Gastrocnemius medialis (tissue), 4 donors: ENCODE measurements around the gene UPF1. TPM values are rescaled to one million over a fixed set of nuclear protein-coding genes. Genes with fewer than 3 reads are reported as not detected.

Source experiments
- ATAC-seq, 2 donors: fragments of 150-250 bp; one replicate each; pipeline ENCODE4 v1.9.1; 2016
- DNase-seq, 2 donors: peaks; one replicate each; pipeline ENCODE4 v3.0.0-alpha.2; 2019
- H3K27ac ChIP-seq, 4 donors: fragments of 200-600 bp; sonication (generic); 1 replicate in 1 of 4; 2 replicates in 3 of 4; pipeline ENCODE4 v1.5.1; 2016 to 2018; ENCODE audit warnings: mild to moderate bottlenecking in 2 of 4, moderate library complexity in 1 of 4
- H3K27me3 ChIP-seq, 3 donors: fragments of 200-600 bp; sonication (generic) in 2 of 3; 1 replicate in 1 of 3; 2 replicates in 2 of 3; pipeline versions ENCODE4 v1.5.1 to v1.6.0; 2016 to 2019; ENCODE audit warnings: mild to moderate bottlenecking in 1 of 3, moderate library complexity in 1 of 3
- H3K36me3 ChIP-seq, 2 donors: fragments of 200-600 bp; sonication (generic) in 1 of 2; one replicate each; pipeline ENCODE4 v1.5.1; 2017 to 2018
- H3K4me1 ChIP-seq, 2 donors: fragments of 200-600 bp; sonication (generic) in 1 of 2; one replicate each; pipeline ENCODE4 v1.5.1; 2016 to 2017; ENCODE audit warnings: mild to moderate bottlenecking in 2 of 2
- H3K4me3 ChIP-seq, 4 donors: fragments of 200-600 bp; sonication (generic) in 3 of 4; 1 replicate in 1 of 4; 2 replicates in 3 of 4; pipeline ENCODE4 v1.5.1; 2016 to 2019; ENCODE audit warnings: mild to moderate bottlenecking in 2 of 4
- H3K9me3 ChIP-seq, 3 donors: fragments of 200-600 bp; sonication (generic) in 2 of 3; 1 replicate in 1 of 3; 2 replicates in 2 of 3; pipeline ENCODE4 v1.5.1; 2016 to 2019
- POLR2A ChIP-seq, 2 donors: fragments of 450-650 bp; IDR thresholded peaks; one replicate each; pipeline ENCODE4 v1.6.1; 2017; ENCODE audit warnings: antibody characterized with exemption in 2 of 2, mild to moderate bottlenecking in 2 of 2, moderate library complexity in 2 of 2
- in situ Hi-C, 4 donors: fragments of 200-750 bp; cut with MboI; loops; one replicate each; pipeline versions ENCODE4 v1.15.0 to v1.8.0; 2017; ENCODE audit warnings: low sequenced_read_pairs in 4 of 4
- intact Hi-C: fragments of 100-400 bp; cut with DNase I; formaldehyde crosslinking; loops from one replicate; pipeline ENCODE4 v1.15.1; 2023; ENCODE audit warnings: low total_unique reads
- total RNA-seq, 4 donors: library from RNA; depleted of rRNA; stranded (reverse); fragments of >200 nt; gene quantifications; one replicate each; pipeline versions ENCODE4 v1.1.0 to v1.2.3, GENCODE V29; 2016
- TF ChIP-seq, protein P1 (sequence below), 5 experiments: fragments of 450-650 bp in 3 of 5; fragments of 200-600 bp in 2 of 5; sonication (generic) in 2 of 5; IDR thresholded peaks in 4 of 5; conservative IDR thresholded peaks in 1 of 5; 1 replicate in 4 of 5; 2 replicates in 1 of 5; pipeline ENCODE4 v1.5.1; 2016 to 2019; ENCODE audit warnings: antibody characterized with exemption in 5 of 5, mild to moderate bottlenecking in 3 of 5, moderate library complexity in 3 of 5

The UPF1 gene
- total RNA-seq, 4 donors from 2014 or later: 26.0 to 64.9 (median 46.4) TPM

DNA sequence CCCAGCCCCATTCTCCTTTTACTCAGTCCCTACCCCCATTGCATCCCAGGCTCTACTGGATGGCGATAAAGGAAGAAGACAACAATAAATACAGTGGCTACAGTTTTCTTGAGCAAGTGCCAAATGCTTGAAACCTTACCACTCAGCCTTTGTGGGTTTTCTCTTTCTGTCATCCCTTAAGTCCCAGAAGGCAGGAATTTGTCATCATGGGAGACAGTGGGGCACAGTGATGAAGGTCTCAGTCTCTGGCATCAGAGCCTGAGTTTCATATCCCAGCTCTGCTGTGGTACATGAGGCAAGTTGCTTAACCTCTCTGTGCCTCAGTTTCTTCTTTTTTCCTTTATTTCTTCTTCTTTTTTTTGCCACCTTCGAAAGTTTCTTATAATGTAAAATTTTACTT is 35.5 kb upstream of the UPF1 start:
- no peak for ATAC-seq

DNA sequence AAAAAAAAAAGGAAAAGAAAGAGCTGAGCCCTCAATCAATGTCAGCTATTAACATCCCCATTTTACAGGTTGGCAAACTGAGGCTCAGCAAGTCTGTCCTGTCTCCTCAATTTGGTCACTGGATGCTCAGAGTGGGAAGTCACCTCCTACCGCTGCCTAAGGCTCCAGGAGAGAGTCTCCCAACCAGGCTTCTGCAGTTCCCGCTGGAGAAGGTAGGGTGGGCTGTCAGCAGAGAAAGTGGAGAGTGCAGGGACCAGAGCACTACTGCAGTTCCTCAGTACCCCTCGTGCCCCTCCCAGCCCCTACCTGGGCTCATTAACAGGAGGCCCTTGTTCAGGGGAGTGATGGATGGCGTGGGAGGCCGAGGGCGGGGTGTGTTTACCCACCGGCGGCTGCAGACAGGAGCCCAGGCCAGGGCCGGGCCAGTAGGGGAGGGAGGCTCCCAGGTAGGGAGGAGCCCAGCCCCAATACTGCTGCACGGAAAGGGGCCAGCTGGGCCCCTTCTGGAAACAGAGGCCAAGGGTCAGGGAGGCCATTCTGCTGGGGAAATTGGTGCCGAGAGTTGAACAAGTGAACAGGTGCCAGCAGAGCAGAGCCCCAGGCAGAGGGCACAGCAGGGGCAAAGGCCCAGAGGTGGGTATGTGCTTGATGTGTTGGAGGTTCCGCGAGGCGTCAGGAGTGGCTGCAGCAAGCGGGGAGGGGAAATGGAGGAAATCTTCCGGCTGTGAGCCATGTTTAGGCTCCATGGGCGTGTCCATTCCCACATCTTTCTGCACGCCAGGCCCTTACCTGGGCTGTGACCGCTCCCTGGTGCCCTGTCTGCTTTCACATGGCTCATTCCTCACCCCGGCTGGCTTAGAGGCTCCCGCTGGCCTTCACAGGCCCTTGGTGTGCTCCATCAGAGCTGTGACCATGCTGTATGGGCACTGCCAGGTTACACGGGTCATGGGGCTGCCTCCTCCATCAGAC is 33.1 kb upstream of the UPF1 start:
- H3K27ac ChIP-seq: no peak overlapping the region
- ATAC-seq (no peak), DNase-seq (no peak)
- no peaks in the 10 kb centered on the region for H3K36me3 ChIP-seq
- no peak overlapping the region for H3K4me3 ChIP-seq
- intact Hi-C loops (no loop called here), in situ Hi-C loops (no loop called here)
- TF ChIP-seq POLR2A (IDR thresholded peaks at IDR 0.05): no peak
- TF ChIP-seq, protein P1, sequence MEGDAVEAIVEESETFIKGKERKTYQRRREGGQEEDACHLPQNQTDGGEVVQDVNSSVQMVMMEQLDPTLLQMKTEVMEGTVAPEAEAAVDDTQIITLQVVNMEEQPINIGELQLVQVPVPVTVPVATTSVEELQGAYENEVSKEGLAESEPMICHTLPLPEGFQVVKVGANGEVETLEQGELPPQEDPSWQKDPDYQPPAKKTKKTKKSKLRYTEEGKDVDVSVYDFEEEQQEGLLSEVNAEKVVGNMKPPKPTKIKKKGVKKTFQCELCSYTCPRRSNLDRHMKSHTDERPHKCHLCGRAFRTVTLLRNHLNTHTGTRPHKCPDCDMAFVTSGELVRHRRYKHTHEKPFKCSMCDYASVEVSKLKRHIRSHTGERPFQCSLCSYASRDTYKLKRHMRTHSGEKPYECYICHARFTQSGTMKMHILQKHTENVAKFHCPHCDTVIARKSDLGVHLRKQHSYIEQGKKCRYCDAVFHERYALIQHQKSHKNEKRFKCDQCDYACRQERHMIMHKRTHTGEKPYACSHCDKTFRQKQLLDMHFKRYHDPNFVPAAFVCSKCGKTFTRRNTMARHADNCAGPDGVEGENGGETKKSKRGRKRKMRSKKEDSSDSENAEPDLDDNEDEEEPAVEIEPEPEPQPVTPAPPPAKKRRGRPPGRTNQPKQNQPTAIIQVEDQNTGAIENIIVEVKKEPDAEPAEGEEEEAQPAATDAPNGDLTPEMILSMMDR (IDR thresholded peaks at IDR 0.05 in 4 of 5, conservative IDR thresholded peaks at IDR 0.05 in 1 of 5): no peak
- no peaks in the 10 kb centered on the region for H3K9me3 ChIP-seq
- H3K27me3 ChIP-seq: peaks cover 19 to 35% (median 24%) of the 10 kb centered on the region in 3 donors
- no peaks in the 10 kb centered on the region for H3K4me1 ChIP-seq

More for the DNA sequence above, 35.5 kb upstream of the UPF1 start:
- intact Hi-C loops: no loop called here
- TF ChIP-seq POLR2A (IDR thresholded peaks at IDR 0.05): no peak
- TF ChIP-seq, protein P1 (IDR thresholded peaks at IDR 0.05 in 4 of 5, conservative IDR thresholded peaks at IDR 0.05 in 1 of 5): no peak
- in situ Hi-C loops: no loop called here
- DNase-seq: no peak
- Histone ChIP-seq H3K4me1 (peaks cover 0 to under 1% of the 10 kb centered on the region in 2 donors), H3K4me3 (no peak overlapping the region), H3K9me3 (no peaks in the 10 kb centered on the region), H3K27me3 (peaks cover 38 to 47% (median 38%) of the 10 kb centered on the region in 3 donors), H3K27ac (no peak overlapping the region), H3K36me3 (no peaks in the 10 kb centered on the region)

DNA sequence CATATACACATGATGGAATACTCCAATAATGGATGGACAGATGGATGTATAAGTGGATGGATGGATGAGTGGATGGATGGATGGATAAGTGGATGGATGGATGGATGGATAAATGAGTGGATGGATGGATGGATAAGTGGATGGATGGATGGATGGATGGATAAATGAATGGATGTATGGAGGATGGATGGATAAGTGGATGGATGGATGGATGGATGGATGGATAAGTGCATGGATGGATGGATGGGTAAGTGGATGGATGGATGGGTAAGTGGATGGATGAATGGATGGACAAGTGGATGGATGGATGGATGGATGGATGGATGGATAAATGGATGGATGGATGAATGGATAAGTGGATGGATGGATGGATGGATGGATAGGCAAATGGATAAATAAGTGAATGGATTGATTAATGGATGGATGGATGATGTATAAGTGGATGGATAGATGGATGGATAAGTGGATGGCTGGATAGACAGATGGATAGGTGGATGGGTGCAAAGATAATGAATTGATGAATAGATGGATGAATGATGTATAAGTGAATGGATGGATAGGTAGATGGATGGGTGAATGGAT is 32.3 kb upstream of the UPF1 start:
- intact Hi-C loops (no loop called here), in situ Hi-C loops (no loop called here)
- Histone ChIP-seq H3K9me3 (no peaks in the 10 kb centered on the region), H3K4me3 (no peak overlapping the region), H3K36me3 (no peaks in the 10 kb centered on the region), H3K4me1 (no peaks in the 10 kb centered on the region), H3K27ac (no peak overlapping the region), H3K27me3 (peaks cover 19 to 37% (median 24%) of the 10 kb centered on the region in 3 donors)
- no peak for TF ChIP-seq POLR2A (IDR thresholded peaks at IDR 0.05)
- TF ChIP-seq, protein P1 (IDR thresholded peaks at IDR 0.05 in 4 of 5, conservative IDR thresholded peaks at IDR 0.05 in 1 of 5): no peak
- ATAC-seq (no peak), DNase-seq (no peak)

DNA sequence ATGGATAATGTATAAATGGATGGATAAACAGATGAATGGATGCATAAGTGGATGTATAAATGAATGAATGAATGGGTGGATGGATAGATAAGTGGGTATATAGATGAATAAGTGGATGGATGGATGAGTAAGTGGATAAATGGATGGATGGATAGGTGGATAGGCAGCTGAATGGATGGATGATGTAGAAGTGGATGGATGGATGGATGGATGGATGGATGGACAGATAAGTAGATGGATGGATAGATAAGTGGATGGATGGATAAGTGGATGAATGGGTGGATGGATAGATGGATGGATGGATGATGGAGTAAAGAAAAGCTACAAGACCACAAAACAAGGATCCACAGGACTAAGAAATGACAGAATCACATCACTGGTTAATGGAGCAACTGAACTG is 31.7 kb upstream of the UPF1 start:
- no peak for TF ChIP-seq POLR2A (IDR thresholded peaks at IDR 0.05)
- TF ChIP-seq, protein P1 (IDR thresholded peaks at IDR 0.05 in 4 of 5, conservative IDR thresholded peaks at IDR 0.05 in 1 of 5): no peak
- no peaks in the 10 kb centered on the region for H3K36me3 ChIP-seq
- no peaks in the 10 kb centered on the region for H3K9me3 ChIP-seq
- DNase-seq (no peak), ATAC-seq (no peak)
- in situ Hi-C loops (no loop called here), intact Hi-C loops (no loop called here)
- H3K4me3 ChIP-seq: no peak overlapping the region
- H3K4me1 ChIP-seq: no peaks in the 10 kb centered on the region
- H3K27me3 ChIP-seq: peaks cover 16 to 32% (median 20%) of the 10 kb centered on the region in 3 donors
- H3K27ac ChIP-seq: no peak overlapping the region
